NOMO-1 (cell line): Measurements from ENCODE around the gene TFEB.

Experiments used
- DNase-seq, 2 experiments: peaks; one replicate each; lab custom pipeline; 2025; ENCODE audit not compliant: unreplicated experiment in 2 of 2; lab: John Stamatoyannopoulos, UW

Gene TFEB

DNA sequence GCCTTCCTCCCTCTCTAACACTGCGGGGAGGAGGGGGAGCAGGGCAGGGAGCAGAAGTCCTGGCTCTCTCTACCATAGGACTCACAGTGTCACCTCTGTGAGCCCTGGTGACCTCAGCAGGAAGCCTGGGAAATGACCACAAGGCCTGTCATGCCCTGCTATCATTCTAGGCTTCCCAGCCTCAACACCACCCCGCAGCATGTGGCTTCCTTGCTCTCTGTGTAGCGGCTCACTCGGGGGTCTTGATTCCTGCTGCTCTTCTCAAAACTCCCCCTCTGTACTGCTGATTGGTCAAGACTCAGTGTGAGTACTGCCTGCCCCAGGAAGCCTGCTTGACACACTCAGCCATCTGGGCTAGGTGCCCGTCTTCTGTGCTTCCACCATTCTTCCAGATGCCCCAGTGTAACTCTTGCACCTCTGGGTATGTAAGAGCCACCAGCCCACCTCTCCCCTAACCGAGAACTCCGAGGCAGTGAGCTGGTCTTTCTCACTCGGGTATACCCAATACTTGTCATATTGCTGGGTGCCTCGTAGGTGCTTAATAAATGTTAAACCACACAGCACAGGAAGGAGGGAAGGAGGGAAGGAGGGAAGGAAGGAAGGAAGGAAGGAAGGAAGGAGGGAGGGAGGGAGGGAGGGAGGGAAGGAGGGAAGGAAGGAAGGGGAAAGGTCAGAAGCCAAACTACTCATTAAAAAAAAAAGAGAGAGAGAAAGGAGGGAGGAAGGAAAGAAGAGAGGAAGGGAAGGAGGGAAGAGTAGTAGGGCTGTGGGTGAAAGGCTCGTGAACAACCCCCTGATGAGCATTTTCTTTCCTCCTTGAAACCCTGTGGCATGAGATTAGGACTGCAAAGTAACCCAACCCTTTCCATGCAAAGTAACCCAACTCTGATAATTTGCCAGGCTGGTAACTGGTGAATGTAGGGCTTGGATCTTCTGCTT, 92.2 kb downstream of the TFEB start:
- no peak for DNase-seq

DNA sequence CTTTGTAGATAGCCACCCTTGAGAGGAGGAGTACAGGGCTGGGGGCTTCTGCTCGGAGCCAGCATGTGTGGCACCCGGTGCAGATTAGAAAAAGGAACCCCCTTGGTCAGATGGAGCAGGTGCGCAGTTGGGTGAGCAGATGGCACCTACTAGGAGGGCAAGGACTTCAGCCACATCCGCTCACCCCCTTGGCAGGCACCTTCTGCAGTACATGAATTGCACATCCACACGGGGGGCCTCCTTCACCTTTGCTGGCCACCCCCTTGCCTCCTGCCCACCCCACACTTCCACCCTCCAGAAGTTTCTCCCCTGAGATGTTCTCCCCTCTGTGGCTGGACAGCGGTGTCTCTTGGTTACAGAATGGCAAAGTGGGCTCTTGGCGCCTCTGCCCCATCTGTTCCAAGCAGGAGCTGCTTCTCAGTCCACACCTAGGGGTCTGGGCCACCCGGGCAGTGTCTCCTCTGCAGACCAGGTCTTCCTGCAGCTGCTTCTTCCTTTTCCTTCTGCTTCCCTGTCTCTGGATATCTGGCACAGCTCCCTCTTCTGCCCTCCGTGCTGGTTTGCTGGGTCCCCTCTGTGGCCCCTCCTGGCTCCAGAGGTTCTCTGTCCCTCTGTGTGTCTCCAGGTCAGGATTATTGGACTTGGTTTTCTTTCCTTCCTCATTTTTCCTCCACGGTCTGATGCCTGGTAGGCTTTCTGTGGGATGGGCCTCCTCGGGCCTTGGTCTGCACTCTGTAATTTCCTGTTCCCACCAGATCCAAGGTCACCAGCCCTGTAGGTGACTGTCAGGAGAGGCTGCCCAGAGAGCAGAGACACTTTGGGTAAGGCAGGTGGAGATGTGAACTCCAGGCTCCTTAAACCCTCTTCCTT, 93.1 kb downstream of the TFEB start:
- DNase-seq: no peak

DNA sequence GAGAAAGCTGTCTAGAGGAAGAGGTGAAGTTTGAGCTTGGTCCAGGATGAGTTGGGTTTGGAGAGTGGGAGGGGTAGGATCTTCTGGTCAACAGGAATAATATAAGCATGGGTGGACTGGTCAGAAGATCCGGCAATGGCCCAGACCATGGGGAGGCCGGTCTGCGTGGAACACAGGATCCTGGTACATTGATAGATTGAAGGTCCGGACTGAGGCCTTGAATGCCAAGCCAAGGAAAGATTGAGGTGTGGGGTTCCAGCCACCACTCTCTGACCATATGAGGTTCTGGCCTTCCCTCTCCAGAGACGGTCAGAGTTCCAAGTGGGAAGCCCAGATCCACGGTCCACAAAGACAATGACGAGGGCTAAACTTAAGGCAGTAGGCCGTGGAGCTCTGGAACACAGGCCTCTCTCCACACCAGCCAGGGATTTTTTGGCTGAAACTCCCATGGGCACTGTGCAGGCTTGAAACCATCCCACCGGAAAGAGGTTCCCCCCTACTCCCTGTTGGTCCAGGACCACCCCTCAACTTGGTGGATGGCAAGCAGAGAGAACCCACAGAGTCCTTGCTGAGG, 94.0 kb downstream of the TFEB start:
- DNase-seq: no peak

DNA sequence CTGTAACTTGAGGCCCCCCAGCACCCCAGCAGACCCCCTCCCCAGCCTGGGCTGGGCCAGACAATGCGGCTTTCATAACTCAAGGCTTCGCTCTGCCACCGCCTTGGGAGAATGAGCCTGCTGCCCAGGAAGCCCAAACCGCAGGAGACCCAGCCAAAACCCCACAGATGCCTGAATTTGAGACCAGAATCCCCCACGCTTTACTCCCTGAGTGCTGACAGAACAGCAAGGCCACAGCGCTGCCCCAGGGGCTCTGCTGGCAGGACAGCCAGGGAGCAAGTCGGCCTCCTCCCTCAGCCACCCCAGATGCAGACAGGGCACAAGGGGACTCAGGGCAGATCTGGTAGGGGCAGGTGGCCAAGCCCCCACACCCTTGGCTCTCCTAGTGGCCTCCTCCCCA, 95.0 kb downstream of the TFEB start:
- DNase-seq: no peak

DNA sequence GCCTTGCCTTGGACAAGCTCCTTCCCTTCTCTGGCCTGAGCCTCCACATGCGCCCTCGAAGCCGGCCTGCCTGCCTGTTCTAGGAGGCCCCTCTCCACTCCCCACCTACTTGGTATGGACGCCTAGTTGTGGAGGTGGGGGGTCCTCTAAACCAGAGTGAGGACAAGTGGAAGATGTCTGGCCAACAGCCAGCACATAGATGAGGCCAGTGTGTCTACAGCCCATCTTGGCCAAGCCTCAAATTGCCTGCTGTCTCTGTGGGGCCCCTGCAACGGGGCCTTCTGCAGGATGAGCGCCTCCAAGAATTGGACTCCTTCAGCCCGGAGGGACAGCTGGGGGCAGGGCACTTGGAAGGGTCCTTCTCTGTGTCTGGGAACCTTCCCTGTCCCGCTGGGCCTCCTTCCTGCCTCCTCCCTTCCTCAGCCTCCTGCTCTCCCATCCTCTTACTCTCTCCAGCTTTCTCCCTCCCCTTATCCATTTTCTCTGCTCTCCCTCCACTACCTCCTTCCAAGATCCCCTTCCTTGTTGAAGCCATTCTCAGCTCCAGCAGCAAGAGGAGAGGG, 95.5 kb downstream of the TFEB start:
- no peak for DNase-seq

DNA sequence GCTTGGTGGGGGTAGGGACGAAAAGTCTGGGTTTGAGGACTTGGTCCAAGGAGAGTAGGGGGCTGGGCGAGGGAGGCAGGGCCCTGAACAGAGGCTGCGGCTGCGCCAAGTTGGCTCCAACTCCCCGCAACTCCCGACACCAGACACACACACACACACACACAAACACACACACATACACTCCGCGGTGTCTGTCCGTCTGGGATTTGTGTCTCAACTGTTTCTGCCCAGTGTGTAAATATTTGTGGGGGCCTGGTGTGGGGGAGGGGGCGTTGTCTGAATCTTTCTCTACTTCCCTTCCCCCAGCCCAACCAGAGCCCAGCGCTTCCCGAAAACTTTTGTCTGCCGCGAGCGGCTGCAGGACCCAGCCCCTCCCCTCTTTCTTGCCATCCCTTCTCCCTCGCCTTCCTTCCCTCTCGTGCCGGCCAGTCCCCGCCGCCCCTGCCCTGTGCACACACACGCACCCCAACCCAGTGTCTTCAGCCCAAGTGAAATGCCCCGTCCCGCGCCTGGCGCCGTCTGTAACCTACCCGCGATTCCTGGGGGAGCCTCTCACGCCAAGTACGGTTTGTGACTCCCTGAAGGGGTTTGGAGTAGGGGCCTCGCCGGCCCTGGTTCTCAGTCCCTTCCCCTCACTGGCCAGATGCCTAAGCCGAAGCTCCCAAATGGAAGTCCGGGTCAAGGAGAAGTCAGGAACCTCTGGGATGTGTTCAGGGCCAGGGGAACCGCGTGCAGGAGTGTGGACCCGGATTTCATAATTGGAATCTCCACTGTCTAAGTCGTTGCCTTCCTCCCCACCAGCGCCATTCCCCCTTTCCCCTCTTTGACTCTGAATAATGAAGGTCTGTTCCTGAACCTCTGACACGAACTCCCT, 96.2 kb downstream of the TFEB start:
- no peak for DNase-seq

DNA sequence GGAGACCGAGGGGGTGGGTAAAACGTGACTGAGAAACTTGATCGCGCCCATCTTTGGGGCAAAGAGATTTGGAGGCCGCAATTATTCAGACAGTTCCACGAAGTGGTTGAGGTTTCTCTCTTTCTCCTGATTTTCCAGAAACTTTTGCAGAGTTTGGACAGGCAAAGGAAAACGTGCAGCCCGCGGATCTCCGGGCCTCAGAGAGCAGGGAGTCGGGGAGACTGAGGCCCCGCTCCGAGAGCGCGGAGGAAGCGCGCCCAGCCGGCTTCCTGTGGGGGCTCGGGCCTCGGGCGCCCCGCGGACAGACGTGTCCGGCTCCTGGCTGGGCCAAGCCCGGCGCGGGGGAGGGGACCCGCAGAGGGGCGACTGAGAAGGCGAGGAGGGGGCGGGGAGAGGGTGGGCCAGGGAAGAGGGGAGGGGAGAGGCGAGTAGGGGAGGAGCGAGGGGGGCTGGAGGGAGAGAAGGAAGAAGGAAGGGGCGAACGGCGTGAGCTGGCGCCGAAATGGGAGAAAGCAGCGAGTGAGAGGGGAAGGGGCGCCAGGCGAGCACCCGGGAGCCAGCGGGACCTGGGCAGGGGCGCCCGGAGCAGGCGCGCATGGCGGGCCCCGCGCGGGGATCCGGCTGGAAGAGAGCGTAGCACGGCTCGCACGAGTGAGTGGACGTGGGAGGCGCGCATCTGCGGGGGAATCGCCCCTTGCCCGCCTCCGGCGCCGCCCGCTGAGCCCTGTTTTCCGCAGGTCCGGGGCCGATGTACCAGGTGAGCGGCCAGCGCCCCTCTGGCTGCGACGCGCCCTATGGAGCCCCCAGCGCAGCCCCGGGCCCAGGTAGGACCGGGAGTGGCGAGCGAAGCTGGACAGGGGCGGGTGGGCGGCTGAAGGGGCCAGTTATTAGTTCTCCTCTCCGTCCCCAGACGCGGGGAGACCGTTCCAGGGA, 97.1 kb downstream of the TFEB start, which contains the start of gene MDFI:
MDFI (plus strand) TSS at position 467 of the 933 bp plus-strand sequence; CDS start at position 749, 282 bp downstream.
- DNase-seq: no peak

DNA sequence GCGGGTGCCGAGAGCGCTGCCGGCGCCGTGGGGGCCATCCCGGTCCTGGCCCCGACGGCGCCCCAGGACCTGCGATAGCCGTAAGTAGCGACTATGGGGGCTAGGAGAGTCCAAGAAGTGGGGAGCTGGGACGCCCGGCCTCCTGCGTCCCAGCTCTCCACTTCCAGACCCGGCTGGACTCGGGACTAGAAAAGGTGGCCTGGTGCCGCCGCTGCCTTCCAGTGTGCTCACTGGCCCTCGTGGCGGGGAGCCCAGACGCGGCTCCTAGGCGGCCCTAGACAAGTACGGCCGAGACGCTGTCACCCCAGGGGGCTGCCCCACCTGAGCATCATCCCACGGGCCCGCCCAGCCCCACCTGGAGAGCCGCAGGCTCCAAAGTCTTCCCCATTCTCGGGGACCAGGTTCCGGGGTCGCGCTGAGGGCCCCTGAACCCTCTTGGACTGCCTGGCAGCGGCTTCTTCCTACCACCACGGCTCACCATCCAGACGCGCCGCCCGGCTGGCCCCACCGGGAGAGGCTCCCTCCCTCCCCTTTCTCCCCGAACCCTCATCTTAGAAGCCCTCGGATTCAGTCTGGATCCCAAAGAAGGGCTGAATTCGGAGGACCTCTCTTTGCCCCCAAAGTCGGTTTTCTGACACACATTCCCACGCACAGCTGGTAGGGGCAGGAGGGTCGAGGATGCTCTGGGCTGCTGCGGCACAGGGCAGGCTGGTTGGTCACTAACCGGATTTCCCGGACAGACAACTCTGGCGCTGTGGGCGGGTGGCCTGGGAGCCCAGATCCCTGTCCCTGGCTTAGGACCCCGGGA, 98.0 kb downstream of the TFEB start:
- no peak for DNase-seq

DNA sequence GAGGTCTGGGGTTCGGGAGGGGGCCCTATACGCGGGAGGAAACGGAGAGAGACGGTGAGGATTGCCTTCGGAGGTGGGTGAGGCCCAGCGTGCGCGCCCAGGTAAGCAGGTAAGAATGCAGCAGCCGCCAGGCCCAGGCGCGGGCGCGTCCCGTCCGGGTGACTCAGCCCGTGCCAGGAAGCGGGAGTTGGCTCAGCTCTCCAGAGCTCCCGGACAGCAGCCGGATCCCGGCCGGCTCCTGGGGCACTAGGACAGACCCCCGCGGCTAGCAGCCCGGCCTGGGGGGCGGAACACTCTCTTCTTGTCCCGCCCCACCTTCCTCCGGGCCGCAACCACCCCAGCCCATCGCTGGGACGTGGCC, 98.6 kb downstream of the TFEB start:
- DNase-seq: no peak

DNA sequence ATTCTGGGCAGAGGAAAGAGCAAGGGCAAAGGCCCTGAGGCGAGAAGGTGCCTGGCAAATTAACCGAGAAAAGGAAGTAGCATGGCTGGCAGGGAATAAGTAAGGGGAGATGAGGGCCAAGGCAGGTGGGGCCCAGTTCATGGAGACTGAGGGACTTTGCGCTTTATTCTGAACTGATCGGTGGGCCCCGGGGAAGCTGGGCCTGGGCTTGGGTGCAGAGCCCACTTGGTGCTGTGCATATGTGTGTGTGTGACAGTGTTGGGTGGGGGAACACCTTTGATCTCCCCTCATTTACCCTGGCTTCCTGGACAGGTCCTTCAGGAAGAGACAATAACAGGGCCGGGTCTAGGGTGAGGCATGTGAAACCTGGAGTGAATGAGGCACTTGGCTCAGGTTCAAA, 100.0 kb downstream of the TFEB start:
- DNase-seq: no peak

DNA sequence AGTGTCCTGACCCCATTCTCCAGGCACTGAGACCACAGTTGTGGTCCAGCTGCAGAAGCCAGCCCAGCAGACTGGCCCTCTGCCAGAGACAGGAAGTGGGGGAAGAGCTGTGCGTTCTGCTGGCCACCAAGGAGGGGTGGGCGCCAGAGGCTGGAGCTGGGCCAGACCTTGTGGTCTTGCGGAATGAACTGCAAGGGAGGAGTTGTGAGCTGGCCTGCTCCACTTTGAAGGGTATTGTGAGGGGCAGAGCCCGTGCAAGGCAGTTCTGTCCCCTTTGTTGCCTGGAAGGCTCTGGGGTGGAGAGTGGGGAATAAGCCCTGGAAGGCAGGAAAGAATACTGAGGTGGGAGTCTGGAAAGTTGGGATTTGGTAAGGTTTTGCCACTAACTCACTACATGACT, 100.8 kb downstream of the TFEB start:
- DNase-seq: no peak
